HG03108 (cell line): ENCODE measurements around the gene SHD.

Source experiments
- ATAC-seq: cut with Tn5 transposase; IDR thresholded peaks from one replicate; pipeline ENCODE4 v1.9.1; 2021; ENCODE audit warnings: moderate library complexity; ENCODE audit not compliant: unreplicated experiment

Gene SHD

GRCh38 chr19:4295972-4296771, 17.1 kb downstream of the SHD start:
- ATAC-seq, result no peak

GRCh38 chr19:4297901-4298809, 19.1 kb downstream of the SHD start:
- ATAC-seq, result no peak

- no peak for ATAC-seq
These were observed 19.9 kb downstream of the SHD start for GRCh38 chr19:4298810-4299550.

GRCh38 chr19:4300589-4300988, 21.5 kb downstream of the SHD start:
- no peak for ATAC-seq

GRCh38 chr19:4301590-4302242, 22.6 kb downstream of the SHD start:
- no peak for ATAC-seq

- ATAC-seq, result no peak
These were observed 23.2 kb downstream of the SHD start, which contains the start of gene TMIGD2 for GRCh38 chr19:4302243-4302640. Gene TMIGD2 (minus strand): TSS chr19:4302389. CDS start chr19:4302385, 4 bp downstream.

- ATAC-seq, result no peak
These were observed 24.9 kb downstream of the SHD start for GRCh38 chr19:4303819-4304537.

GRCh38 chr19:4304538-4305256, 25.6 kb downstream of the SHD start, which contains the start of gene FSD1:
Gene FSD1 (plus strand): TSS chr19:4304598. CDS start chr19:4304747, 149 bp downstream.
- no peak for ATAC-seq

GRCh38 chr19:4305257-4305612, 26.2 kb downstream of the SHD start:
- ATAC-seq, result no peak

GRCh38 chr19:4305659-4306058, 26.6 kb downstream of the SHD start:
- no peak for ATAC-seq

GRCh38 chr19:4310247-4311121, 31.4 kb downstream of the SHD start:
- ATAC-seq, result no peak

- no peak for ATAC-seq
These were observed 34.9 kb downstream of the SHD start for GRCh38 chr19:4313847-4314490.

- ATAC-seq, result no peak
These were observed 37.9 kb downstream of the SHD start for GRCh38 chr19:4316956-4317355.

GRCh38 chr19:4318460-4318859, 39.4 kb downstream of the SHD start:
- no peak for ATAC-seq

- ATAC-seq, result no peak
These were observed 40.1 kb downstream of the SHD start for GRCh38 chr19:4319067-4319718.

GRCh38 chr19:4320419-4320818, 41.4 kb downstream of the SHD start:
- no peak for ATAC-seq

- no peak for ATAC-seq
These were observed 44.0 kb downstream of the SHD start for GRCh38 chr19:4322942-4323665.
